GM23248 (cell line): ENCODE data around the gene ANKLE2.

ENCODE experiments used
- EZH2 ChIP-seq: fragments of 200-600 bp; sonication (generic); IDR thresholded peaks from 2 replicates; pipeline ENCODE4 v1.6.1; 2018; ENCODE audit warnings: antibody characterized with exemption, mild to moderate bottlenecking; ENCODE audit not compliant: insufficient read depth, poor library complexity, severe bottlenecking
- EZH2phosphoT487 ChIP-seq: fragments of 200-600 bp; sonication (generic); IDR thresholded peaks from 2 replicates; pipeline ENCODE4 v1.6.1; 2018; ENCODE audit warnings: antibody characterized with exemption, moderate library complexity, mild to moderate bottlenecking, low read depth; ENCODE audit not compliant: insufficient read depth

- TF ChIP-seq EZH2phosphoT487: no peak
- TF ChIP-seq EZH2: no peak
Observed at GRCh38 chr12:132776816-132777568, 15.4 kb upstream of the ANKLE2 start.
